H1 (cell line): ENCODE results near the gene SLC24A4. TPM values are rescaled to one million over a fixed set of nuclear protein-coding genes. Genes with fewer than 3 reads are reported as not detected.

Experiments used
- CTCF ChIP-seq, 3 experiments: IDR thresholded peaks; 1 replicate in 2 of 3; 2 replicates in 1 of 3; pipeline versions ENCODE4 v1.5.1 to v1.6.1; 2011; ENCODE audit warnings: low read length in 3 of 3, mild to moderate bottlenecking in 3 of 3, inconsistent platforms in 2 of 3, low read depth in 1 of 3, moderate library complexity in 1 of 3; ENCODE audit not compliant: insufficient read depth in 1 of 3; ENCODE audit errors: control extremely low read depth in 1 of 3
- SIN3A ChIP-seq, 2 experiments: IDR thresholded peaks in 1 of 2; conservative IDR thresholded peaks in 1 of 2; 2 replicates each; pipeline ENCODE4 v1.6.1; 2011 to 2012; ENCODE audit warnings: low read length in 2 of 2, improper control_type of control experiment in 1 of 2, low read depth in 1 of 2, mild to moderate bottlenecking in 1 of 2
- TEAD4 ChIP-seq: IDR thresholded peaks from 2 replicates; pipeline ENCODE4 v1.6.1; 2012; ENCODE audit warnings: low read depth, low read length, inconsistent platforms, mixed read lengths
- polyA plus RNA-seq, 7 experiments: library from polyadenylated mRNA; depleted of rRNA in 3 of 7; stranded (reverse) in 5 of 7; unstranded in 2 of 7; fragments of >200 nt in 5 of 7; fragments of 200-250 nt in 2 of 7; gene quantifications; 1 replicate in 5 of 7; 2 replicates in 1 of 7; 4 replicates in 1 of 7; pipeline versions ENCODE4 v1.2.1 to v1.2.3, GENCODE V29; 2011 to 2013; ENCODE audit warnings: missing spikeins in 2 of 7, mixed read lengths in 2 of 7
- total RNA-seq: library from RNA; stranded (reverse); fragmentation: NEBNext Ultra II Directional; extraction: Animal tissue kit (Norgen Biotek cat#: 25700); gene quantifications from 2 replicates; pipeline ENCODE4 v1.2.1, GENCODE V29; 2021

SLC24A4 gene
- total and polyA plus RNA-seq, 2 of the 8 experiments (the other 6 are each of a cell fraction or from before 2014, with no cell fraction given), result 0.27 to 0.89 TPM

DNA sequence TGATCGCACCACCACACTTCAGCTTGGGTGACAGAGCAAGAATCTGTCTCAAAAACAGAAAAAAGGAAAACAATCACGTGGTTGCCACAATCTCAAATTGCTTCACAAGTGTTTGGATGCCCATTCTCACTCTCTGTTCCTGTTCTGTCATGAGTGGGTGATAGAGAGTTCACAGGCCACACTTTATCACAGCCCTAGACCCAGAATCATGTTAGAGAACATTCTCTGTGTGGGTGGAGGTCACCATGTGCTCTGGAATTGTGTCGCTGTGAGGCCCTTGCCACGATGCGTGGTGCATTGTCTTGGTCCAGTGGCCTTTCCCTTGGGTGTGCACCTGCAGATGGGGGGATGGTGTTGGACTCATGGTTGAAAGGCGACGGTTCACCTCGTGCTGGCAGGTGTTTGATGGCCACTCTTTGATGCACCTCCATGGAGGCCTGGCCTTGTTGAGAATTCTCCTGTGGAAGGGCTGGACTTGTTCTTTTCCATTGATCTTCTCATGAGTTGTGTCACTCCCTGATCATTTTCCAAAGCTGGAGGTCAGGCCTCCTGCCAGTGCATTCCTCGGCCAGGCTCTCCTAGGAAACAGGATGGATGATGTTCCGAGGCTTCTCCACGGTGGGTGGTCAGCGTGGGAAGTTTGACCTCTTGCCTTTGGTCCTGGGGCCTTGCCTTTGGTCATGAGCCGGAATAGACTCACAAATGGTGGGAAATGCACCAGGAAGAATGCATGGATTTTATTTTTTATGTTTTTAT lies 91.9 kb downstream of the SLC24A4 start (continued):
- no peak for TF ChIP-seq SIN3A (conservative IDR thresholded peaks at IDR 0.05 in 1 of 2, IDR thresholded peaks at IDR 0.05 in 1 of 2; ENCODE audit: low read depth in 1 of 2, low read length in 2 of 2)
- no peak for TF ChIP-seq CTCF (IDR thresholded peaks at IDR 0.05; ENCODE audit: control extremely low read depth in 1 of 3, insufficient read depth in 1 of 3, low read depth in 1 of 3, low read length in 3 of 3)
- TF ChIP-seq TEAD4, result no peak
